Epithelial cell of proximal tubule (primary cell): ENCODE measurements around the gene ZCCHC14. TPM values are rescaled to one million over a fixed set of nuclear protein-coding genes. Genes with fewer than 3 reads are reported as not detected.
"Not testable (repeated sequence)": the region's sequence is repeated elsewhere in the genome, so short reads cannot be mapped to it uniquely, and the experiment has no call there.

Experiments used
- DNase-seq: peaks from one replicate; pipeline ENCODE4 v3.0.0-alpha.2; 2011; ENCODE audit warnings: low read depth
- H3K4me3 ChIP-seq: 2 replicates; pipeline ENCODE4 v1.5.1; 2011; ENCODE audit warnings: low read depth, mild to moderate bottlenecking, low read length
- total RNA-seq: library from RNA; depleted of rRNA; stranded (reverse); fragments of >200 nt; gene quantifications from 2 replicates; pipeline ENCODE4 v1.2.3, GENCODE V29; 2015
- TF ChIP-seq, protein P1 (sequence below): conservative IDR thresholded peaks from 2 replicates; pipeline ENCODE4 v1.5.1; 2012; ENCODE audit warnings: low read depth, mild to moderate bottlenecking, low read length

ZCCHC14 gene
- total RNA-seq, 1 donor from 2014 or later = 11.8 TPM

DNA sequence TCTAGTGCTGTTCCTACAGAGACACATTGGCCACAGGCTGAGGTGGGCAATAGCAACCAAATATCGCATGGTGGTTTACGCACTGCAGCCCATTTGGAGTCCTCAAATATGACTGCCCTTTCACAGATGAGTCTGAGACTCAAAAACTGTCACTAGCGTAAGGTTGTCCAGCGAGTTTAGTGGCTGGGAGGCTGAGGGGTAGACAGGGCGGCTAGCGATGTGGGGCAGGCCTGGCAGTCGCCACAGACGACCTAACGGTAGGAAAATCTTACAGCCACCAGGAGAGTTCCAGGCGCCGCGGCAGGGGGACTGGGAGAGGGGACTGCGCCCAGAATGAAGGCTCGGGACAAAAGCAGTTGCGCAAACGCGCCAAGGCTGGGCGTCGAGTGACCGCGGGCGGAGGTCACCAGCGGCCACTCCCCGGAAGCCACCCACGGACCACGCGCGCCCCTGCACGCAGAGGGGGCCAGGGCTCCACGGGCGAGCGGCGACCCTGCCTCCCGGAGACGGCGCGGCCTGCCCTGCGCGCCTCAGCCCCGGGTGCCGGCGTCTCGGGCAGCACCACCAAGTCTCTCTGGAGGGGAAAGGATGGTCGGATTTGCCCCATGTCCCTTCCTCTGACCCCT, 101.4 kb downstream of the ZCCHC14 start:
- no peak for DNase-seq
- H3K4me3 ChIP-seq = peak overlapping the region; percentile 71
- TF ChIP-seq, protein P1, sequence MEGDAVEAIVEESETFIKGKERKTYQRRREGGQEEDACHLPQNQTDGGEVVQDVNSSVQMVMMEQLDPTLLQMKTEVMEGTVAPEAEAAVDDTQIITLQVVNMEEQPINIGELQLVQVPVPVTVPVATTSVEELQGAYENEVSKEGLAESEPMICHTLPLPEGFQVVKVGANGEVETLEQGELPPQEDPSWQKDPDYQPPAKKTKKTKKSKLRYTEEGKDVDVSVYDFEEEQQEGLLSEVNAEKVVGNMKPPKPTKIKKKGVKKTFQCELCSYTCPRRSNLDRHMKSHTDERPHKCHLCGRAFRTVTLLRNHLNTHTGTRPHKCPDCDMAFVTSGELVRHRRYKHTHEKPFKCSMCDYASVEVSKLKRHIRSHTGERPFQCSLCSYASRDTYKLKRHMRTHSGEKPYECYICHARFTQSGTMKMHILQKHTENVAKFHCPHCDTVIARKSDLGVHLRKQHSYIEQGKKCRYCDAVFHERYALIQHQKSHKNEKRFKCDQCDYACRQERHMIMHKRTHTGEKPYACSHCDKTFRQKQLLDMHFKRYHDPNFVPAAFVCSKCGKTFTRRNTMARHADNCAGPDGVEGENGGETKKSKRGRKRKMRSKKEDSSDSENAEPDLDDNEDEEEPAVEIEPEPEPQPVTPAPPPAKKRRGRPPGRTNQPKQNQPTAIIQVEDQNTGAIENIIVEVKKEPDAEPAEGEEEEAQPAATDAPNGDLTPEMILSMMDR = no peak

GRCh38 chr16:87390641-87391323, 102.0 kb downstream of the ZCCHC14 start:
- no peak for DNase-seq

GRCh38 chr16:87389914-87390313, 102.9 kb downstream of the ZCCHC14 start:
- DNase-seq, H3K4me3 ChIP-seq: not testable (repeated sequence)

More at GRCh38 chr16:87390641-87391323, 102.0 kb downstream of the ZCCHC14 start:
- peak overlapping the region; percentile 71 for H3K4me3 ChIP-seq
- TF ChIP-seq, protein P1 = no peak

DNA sequence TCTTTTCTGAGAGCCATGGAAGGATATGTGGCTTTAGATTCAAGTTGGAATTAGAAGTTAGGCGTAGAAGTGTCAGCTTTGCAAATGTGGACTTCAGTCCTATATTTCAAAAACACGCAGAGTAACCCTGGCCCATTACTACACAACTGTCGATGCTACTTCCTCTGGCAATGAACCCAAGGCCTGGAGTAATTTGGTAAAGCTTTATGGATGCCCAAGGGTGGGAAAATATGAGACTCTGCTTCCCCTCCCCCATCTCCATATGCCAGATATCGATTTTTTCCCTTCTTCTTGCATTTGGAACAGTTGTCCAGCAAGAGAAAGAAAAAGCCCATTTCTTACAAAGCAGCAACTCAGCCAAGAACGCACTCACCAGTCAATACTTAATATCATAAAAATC, 103.6 kb downstream of the ZCCHC14 start:
- no peak for DNase-seq
- TF ChIP-seq, protein P1 = no peak
- H3K4me3 ChIP-seq = no peak overlapping the region

DNA sequence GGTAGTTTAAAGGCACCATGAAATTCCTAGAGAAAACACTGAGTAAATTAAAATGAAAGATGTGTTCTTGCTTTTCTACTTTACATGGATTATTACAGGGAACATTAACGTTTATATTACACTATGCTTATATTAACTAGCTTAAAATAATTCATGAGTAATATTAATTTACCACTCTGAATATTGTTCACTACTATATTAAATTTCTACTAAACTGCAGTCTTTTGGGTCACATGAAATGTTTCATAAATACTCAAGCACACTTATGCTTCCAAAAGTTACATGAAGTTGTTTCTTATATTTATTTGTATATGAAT, 104.0 kb downstream of the ZCCHC14 start:
- TF ChIP-seq, protein P1 = no peak
- DNase-seq = no peak
- no peak overlapping the region for H3K4me3 ChIP-seq

DNA sequence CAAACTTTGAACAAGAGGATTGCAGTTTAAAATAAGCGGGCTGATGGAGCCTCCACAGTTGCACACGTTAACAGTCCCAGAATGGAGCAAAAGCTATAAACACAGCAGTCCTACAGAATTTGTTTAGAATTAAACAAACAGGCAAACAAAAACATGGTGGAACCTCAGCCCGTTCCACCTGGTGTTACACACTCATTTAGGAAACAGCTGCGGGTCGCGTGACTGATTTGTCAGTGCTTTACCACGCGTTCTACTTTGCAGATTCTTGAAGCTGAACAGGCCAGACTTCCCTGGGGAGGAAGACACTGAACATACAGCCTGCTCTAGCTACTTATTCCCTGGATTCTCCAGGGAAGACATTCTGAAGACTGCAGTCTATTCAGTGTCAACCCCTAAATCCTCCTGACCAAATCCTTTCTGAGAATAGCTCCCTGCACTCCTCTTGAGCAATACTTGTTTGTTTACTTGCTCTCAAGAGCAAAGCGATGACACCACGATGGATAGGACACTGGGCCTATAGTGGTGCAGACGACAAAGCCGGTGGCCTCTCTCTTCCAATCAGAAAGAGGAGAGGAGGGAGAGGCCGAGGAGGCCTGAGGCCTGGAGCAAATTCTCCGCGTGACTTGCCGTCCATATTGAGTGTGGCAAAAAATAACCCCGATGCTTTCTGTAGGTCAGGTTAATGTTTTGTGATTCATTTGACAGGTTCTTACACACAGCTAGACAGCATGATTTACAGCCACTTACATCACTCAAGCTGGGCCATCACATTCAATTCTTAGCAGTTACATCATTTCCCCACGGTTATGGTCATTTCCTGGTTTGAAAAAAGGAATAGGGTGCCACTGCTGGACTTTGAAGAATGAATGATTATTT, 104.6 kb downstream of the ZCCHC14 start:
- H3K4me3 ChIP-seq = peak overlapping the region; percentile 36
- TF ChIP-seq, protein P1 = no peak
- peak; percentile 100 for DNase-seq

- peak overlapping the region; percentile 54 for H3K4me3 ChIP-seq
- DNase-seq = not testable (repeated sequence)
Measured at GRCh38 chr16:87384875-87385167, 108.0 kb downstream of the ZCCHC14 start.
